NCI-H1436 (cell line): Measurements from ENCODE around the gene CRIP3.

Source experiments
- DNase-seq: peaks from one replicate; lab custom pipeline; 2025; lab: John Stamatoyannopoulos, UW

The CRIP3 gene

GRCh38 chr6:43273707-43274106 lies 34.9 kb downstream of the CRIP3 start:
- DNase-seq, result no peak

DNA sequence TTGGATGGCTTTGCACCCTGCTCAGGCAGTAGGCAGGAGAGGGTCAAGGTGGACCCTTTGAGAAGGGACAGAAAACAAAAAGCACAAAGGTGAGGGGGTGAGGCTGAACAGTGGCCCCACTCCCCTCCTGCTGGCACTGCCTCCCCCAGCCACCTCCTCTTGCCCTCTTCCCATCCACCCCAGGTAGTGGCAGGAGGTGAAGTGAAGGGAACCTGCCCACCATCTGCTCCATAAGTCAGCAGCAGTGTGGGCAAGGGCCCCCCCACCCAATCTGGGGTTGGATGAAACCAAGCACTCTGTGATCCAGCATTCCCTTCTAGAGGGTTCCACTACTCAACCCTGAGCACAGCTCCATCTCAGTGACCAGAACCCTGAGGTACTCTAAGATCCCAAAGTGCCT lies 36.7 kb downstream of the CRIP3 start:
- no peak for DNase-seq

- peak; percentile 18 for DNase-seq
Measured at GRCh38 chr6:43271103-43271815, 37.4 kb downstream of the CRIP3 start.

GRCh38 chr6:43269273-43270007 lies 39.2 kb downstream of the CRIP3 start:
- DNase-seq, result no peak

DNA sequence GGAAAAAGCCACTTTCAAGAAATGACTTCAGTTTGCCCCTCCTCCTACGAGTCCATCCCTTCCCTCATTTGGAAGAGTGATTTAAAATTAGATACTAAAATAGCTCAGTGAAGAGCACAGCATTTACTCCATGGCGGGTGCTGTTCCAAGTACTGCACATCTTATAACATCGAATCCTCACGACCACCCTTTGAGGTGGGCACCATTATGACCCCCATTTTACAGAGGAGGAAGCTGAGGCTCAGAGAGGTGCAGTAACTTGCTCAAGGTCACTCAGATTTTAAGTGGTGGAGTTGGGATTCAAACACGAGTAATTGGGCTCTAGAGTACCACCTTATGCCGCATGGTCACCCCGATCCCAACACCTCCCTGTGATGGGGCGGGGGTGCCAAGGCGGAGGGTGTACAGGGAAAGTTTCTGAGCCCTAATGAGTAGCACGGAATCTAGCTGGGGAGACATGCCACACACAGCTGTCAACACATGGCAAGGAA lies 39.8 kb downstream of the CRIP3 start:
- no peak for DNase-seq

DNA sequence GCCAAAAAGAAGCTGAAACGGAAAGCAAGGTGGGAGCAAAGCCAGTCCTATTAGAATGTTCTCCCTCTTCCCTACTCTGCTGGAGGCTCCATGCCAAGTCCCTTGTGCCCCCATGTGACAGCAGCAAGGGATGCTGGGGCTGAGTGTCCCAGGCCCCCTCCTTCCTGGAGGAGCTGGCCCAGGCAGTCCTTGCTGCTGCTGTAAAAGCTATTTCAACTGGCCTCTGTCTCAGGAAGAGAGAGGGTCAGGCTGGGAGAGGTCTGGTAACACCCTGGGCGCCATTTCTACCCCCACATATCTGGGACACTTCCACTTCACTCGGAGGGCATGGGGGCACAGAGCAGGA lies 40.3 kb downstream of the CRIP3 start:
- no peak for DNase-seq

DNA sequence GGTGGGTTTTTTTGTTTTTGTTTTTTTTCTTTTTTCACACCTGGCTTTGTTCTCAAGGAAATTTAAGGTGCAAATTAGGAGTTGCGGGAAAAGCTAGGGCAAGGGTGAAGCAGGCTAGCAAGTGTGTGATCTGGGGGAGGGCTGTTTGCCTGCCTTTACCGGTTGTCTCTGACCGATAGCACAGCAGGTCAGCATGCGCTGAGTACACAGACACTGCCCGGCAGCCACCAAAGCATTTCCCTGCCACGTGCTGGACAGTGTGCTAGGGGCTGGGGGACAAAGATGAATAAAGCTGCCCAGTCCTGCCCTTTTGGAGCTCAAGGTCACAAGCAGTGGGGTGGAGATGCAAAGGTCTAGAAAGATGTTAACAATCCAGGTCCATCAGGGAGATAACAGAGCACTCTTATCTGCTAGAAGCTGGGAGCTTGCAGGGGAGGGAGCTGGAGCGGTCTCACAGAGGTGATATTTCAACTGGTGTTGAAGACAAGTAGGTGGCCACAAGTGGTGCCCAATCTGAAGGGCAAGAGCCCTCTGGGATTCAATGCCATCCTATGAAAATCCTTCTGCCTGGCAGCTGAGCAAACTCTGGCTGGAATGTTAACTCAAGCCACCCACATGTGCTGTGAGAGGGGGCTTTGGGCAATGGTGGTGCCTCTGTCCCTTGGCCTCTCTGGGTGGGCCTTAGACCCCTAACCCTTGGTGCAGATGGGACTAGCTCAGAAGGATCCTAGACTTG lies 40.8 kb downstream of the CRIP3 start:
- no peak for DNase-seq

- DNase-seq, result no peak
Measured at GRCh38 chr6:43265564-43265963, 43.1 kb downstream of the CRIP3 start.

- DNase-seq, result no peak
Measured at GRCh38 chr6:43264599-43265145, 44.0 kb downstream of the CRIP3 start.

GRCh38 chr6:43263314-43264178 lies 45.1 kb downstream of the CRIP3 start:
- peak; percentile 24 for DNase-seq

GRCh38 chr6:43262780-43263313 lies 45.8 kb downstream of the CRIP3 start:
- DNase-seq, result no peak

GRCh38 chr6:43262000-43262779 lies 46.4 kb downstream of the CRIP3 start:
- DNase-seq, result no peak

DNA sequence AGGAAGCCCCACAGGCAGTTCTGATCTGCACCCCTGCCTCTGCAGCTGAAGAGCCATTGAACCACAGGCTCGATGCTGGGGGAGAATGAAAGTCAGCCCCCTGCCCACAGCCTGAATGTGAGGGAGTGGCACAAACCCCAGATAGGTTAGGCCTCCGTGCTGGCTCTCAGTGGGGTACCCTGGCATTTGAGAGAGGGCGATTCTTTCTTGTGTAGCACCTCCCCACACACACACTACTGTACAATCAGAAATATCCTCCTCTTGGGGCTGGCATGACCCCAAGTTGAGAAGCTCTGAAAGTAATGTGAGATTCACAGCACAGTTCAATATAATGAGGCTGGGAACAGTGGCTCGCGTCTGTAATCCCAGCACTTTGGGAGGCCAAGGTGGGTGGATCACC lies 47.4 kb downstream of the CRIP3 start:
- DNase-seq, result no peak

- DNase-seq, result no peak
Measured at GRCh38 chr6:43260791-43261190, 47.8 kb downstream of the CRIP3 start.

DNA sequence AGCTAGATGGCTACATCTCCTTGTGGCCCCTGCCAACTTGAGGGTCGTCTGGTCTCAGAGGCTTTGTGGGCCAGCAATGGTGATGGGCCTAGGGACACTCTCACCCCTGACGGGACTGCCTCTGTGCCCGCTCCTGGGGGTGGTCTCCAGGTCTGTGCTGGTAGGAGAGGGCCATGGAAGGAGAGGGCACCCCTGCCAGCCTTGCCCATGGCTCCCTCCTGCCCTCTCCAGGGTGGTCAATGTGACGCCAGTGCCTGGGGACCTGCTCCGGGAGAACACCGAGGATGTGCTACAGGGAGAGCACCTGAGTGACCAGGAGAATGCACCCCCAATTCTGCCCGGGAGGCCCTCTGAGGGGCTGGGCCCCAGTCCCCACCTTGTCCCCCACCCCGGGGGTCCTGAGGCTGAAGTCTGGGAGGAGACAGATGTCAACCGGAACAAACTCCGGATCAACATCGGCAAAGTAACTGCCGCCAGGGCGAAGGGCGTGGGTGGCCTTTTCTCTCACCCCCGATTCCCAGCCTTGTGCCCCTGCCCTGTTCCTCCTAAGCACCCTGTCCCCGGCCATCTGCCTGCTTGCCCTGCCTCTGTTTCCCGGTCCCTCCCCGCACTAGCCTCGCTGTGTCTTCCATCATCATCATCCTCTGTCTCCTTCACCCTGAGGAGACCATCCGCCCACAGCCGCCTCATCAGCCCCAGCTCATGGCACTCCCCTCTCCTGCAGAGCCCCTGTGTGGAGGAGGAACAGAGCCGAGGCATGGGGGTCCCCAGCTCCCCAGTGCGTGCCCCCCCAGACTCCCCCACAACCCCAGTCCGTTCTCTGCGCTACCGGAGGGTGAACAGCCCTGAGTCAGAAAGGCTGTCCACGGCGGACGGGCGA lies 49.6 kb downstream of the CRIP3 start:
- DNase-seq, result no peak

DNA sequence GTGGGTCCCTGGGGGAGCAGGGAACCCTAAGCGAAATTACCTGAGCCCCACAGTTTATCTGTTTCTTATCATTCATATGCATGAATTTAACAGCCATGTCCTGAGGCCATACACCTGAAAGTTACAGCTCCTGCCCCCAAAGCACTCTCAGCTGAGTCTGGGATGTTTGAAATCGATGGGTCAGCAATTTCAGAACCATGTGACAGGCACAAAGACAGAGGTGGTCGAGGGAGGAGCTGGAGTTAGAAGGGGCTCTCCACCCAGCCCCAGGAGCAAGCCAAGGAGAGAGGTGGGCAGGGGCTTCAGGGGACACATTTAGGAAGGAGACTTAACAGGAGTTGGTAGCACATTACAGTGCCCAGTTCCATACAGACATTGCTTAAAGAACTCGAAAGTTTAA lies 50.4 kb downstream of the CRIP3 start:
- DNase-seq, result no peak

GRCh38 chr6:43257367-43258145 lies 51.1 kb downstream of the CRIP3 start:
- no peak for DNase-seq

DNA sequence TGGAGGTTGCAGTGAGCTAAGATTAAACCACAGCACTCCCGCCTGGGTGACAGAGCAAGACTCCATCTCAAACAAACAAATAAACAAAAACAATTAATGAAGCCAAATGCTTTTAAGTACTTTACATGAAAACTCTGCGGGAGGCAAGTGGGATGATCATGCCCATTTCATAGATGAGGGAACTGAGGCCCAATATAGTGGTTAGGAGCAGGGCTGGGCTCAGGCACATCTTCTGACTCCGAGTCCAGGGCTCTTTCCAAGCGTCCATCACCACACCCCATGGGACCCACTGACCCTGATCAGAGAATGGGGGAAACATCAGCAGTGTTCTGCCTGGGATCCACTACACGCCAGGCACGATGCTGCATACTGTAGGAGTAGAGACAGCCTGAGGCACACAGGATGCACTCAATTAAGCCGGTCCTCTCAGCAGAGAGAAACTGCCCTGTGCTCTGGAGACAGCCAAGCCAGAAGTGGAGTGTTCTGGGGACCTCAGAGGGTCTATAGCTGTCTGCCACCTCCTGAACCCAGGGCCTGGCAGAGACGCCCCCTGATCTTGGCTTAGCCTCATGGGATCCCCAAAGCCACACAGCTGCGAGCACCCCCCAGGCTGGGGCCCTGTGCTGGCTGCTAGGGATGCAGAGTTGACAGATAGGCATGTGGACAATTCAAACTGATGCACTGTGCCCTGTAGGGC lies 51.8 kb downstream of the CRIP3 start:
- no peak for DNase-seq
